Left ventricle myocardium superior (tissue), 1 donor: Measurements from ENCODE around the gene CCL4. TPM values are rescaled to one million over a fixed set of nuclear protein-coding genes. Genes with fewer than 3 reads are reported as not detected.
"Not testable (repeated sequence)": the region's sequence is repeated elsewhere in the genome, so short reads cannot be mapped to it uniquely, and the experiment has no call there.

Source experiments
- ATAC-seq: fragments of 200-7000 bp; cut with Tn5 transposase; one replicate; pipeline ENCODE4 v1.9.1; 2020; ENCODE audit warnings: mild to moderate bottlenecking, moderate library complexity
- DNase-seq: peaks from one replicate; pipeline ENCODE4 v3.0.0-alpha.2; 2020
- intact Hi-C: fragments of 100-400 bp; cut with micrococcal nuclease; formaldehyde crosslinking; loops from one replicate; pipeline ENCODE4 v1.11.0; 2022
- total RNA-seq: library from RNA; stranded (reverse); fragmentation: NEBNext Ultra II Directional; extraction: Animal tissue kit (Norgen Biotek cat#: 25700); gene quantifications from one replicate; pipeline ENCODE4 v1.2.1, GENCODE V29; 2021
- donor health status: DM: no; HTN: yes; CAD: no; lungs with severe emphysema.

Gene CCL4
- total RNA-seq, 1 donor from 2014 or later, result 0.74 TPM

- ATAC-seq, result no peak
- no peak for DNase-seq
- intact Hi-C loops, result no loop called here
Observed at GRCh38 chr17:36111068-36111490, 7.5 kb downstream of the CCL4 start.

GRCh38 chr17:36112572-36112971 is 8.9 kb downstream of the CCL4 start:
- DNase-seq, result no peak
- ATAC-seq, result no peak
- intact Hi-C loops, result no loop called here

GRCh38 chr17:36113131-36113530 is 9.5 kb downstream of the CCL4 start:
- intact Hi-C loops, ATAC-seq: not testable (repeated sequence)

GRCh38 chr17:36114971-36115648 is 11.5 kb downstream of the CCL4 start:
- intact Hi-C loops, ATAC-seq, DNase-seq: not testable (repeated sequence)

More at GRCh38 chr17:36113131-36113530, 9.5 kb downstream of the CCL4 start:
- not testable (repeated sequence) for DNase-seq

- ATAC-seq, DNase-seq, intact Hi-C loops: not testable (repeated sequence)
Observed at GRCh38 chr17:36115649-36115977, 12.0 kb downstream of the CCL4 start.

GRCh38 chr17:36117505-36118382 is 14.1 kb downstream of the CCL4 start:
- DNase-seq, result no peak
- intact Hi-C loops, result no loop called here
- ATAC-seq, result no peak

DNA sequence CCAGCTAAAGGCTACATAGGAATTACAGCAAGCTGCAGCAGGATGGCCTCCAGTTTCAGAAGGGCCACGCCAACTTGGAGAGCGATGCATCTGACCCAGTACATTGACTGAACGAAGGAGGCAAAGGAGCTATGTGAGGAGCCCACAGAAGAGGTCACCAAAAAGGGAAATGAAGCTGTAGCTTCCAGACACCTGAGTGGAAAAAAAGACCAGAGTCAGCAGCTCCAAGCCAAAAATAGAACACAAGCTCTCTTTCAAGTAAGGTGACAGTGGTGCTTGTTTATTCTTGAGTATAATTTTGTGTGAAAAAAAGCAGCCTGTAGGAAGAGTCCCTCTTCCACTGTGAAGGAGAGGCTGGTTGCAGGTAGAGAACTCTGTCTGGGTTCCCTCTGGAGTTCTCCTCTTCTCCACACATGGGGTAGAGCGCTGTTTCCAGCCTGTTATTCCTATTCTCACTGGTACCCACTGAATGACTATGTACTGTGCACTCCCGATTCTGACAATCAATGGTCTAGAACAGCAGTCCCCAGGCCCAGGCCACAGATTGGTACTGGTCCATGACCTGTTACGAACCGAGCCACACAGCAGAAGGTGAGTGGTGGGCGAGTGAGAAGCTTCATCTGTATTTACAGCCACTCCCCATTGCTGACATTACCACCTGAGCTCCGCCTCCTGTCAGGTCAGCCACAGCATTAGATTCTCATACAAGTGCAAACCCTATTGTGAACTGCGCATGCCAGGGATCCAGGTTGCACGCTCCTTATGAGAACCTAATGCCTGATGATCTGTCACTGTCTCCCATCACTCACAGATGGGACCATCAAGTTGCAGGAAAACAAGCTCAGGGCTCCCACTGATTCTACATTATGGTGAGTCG is 15.1 kb downstream of the CCL4 start:
- intact Hi-C loops, result no loop called here
- ATAC-seq (no peak), DNase-seq (no peak)

GRCh38 chr17:36120221-36120620 is 16.6 kb downstream of the CCL4 start:
- DNase-seq, result no peak
- ATAC-seq, result no peak
- intact Hi-C loops, result no loop called here

DNA sequence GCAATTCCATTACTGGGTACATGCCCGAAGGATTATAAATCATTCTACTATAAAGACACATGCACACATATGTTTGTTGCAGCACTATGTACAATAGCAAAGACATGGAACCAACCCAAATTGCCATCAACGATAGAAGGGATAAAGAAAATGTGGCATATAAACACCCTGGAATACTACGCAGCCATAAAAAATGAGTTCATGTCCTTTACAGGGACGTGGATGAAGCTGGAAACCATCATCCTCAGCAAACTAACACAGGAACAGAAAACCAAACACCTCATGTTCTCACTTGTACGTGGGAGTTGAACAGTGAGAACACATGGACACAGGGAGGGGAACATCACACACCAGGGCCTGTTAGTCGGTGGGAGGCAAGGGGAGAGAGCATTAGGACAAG is 17.5 kb downstream of the CCL4 start:
- ATAC-seq, intact Hi-C loops, DNase-seq: not testable (repeated sequence)

- intact Hi-C loops, result no loop called here
- DNase-seq (no peak), ATAC-seq (no peak)
Observed at GRCh38 chr17:36123431-36123830, 19.8 kb downstream of the CCL4 start.

- intact Hi-C loops, result no loop called here
- ATAC-seq (no peak), DNase-seq (no peak)
Observed at GRCh38 chr17:36124879-36125824, 21.5 kb downstream of the CCL4 start.

DNA sequence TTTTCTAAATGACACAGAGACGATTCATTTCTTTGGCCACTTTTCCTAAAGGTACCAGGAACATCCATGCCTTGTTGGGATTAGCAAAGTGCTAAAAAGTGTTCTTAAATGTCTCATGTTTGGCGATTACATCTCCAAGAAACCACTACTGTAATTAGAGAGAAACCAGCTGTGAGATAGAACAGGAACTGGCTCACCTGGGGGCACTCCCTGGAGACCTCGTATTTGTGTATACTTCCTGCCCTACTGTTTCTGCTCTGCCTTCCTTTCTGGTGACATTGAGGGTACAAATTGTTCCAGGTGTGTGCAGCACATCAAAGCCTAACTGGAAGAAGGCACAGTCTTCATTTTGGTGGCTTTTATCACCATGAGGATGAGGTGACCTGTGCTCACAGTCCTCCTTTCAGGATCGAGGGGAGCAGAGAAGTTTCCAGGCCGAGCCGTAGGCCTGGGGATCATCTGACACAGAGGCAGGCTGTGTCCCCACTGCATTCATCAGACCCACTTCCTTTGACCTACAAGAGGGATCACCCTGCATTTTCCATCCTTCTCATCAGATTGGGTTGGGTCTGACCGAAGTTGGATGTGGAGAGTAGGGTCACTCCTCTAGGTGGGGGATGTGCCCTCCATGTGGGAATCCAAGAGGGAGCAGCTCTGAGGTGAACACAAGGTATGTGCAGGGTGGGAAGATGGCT is 23.7 kb downstream of the CCL4 start:
- ATAC-seq, result no peak
- DNase-seq, result no peak
- intact Hi-C loops, result no loop called here

DNA sequence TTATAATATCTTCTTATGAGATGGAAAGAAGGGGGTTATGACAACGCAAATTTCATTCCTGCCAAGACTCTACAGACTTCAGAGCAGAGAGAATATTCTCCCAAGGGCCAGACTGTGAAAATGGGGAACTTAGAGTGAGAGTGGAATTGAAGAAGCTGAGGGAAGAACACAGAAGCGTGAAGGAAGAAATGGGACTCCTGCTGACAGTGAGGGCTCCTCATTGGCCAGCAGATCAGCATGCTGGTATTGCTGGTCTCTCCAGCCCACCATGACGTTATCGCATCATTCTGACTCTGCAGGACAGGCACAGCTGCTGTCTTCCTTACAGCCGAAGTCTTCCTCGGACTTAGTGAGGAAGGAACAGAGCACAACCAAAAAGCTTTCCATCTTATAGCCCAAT is 24.3 kb downstream of the CCL4 start:
- DNase-seq (no peak), ATAC-seq (no peak)
- intact Hi-C loops, result no loop called here

- intact Hi-C loops, result no loop called here
- ATAC-seq (no peak), DNase-seq (no peak)
Observed at GRCh38 chr17:36128411-36128978, 24.9 kb downstream of the CCL4 start.

DNA sequence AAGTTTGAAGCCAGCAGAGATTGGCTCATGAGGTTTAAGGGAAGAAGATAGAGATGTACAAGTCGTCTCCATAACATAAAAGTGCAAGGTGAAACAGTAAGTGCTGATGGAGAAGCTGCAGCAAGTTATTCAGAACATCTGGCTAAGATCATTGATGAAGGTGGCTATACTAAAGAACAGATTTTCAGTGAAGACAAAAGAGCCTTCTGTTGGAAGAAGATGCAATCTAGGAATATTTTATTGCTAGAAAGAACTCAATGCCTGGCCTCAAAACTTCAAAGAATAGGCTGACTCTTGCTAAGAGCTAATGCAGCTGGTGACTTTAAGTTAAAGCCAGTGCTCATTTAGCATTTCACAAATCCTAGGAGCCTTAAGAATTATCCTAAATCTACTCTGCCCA is 26.0 kb downstream of the CCL4 start:
- no peak for ATAC-seq
- intact Hi-C loops, result no loop called here

DNA sequence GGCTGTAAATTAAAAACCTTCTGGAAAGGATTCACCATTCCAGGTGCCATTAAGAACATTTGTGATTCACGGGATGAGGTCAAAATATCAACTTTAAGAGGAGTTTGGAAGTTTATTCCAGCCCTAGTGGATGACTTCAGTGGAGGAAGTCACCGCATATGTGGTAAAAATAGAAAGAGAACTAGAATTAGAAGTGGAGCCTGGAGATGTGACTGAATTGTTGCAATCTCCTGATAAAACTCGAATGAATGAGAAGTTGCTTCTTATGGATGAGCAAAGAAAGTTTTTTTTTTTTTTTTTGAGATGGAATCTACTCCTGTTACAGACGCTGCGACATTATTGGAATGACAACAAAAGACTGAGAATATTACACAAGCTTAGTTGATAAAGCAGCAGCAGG is 26.7 kb downstream of the CCL4 start:
- ATAC-seq (no peak), DNase-seq (no peak)
- intact Hi-C loops, result no loop called here

More for the DNA sequence above, 26.0 kb downstream of the CCL4 start:
- no peak for DNase-seq

DNA sequence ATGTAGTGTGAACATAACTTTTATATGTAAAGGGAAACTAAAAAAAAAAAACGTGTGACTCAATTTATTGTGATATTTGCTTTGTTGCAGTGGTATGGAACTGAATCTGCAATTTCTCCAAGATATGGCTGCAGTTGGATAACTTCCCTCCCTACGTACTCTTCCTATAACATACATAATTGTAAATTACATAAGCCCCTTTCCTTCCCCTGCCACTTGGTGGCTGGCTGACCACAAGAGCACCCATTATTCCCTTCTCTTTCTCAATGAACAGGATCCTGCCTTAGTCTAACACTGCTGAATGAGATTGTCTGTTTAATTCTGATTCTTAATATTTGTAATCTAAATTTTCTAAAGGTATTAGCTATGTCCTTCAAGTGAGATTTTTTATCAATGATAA is 27.8 kb downstream of the CCL4 start:
- intact Hi-C loops, result no loop called here
- DNase-seq (no peak), ATAC-seq (no peak)

DNA sequence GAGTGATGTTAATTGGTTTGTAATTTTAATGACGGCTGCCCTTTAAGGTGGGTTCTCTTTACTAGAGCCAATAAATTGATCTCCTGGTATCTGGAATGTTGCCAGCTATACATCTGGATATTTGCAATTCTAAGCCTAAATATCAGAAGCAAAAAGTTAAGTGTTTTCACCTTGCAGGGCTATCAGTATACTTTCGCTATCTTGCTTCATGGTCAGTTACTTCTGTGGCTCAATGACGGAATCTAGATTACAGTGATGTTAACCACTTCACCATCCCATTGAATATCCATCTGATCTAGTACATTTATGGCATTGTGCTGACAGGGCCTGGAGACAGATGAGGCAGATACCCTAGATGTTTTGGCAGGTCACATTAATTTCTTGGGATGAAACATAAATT is 28.3 kb downstream of the CCL4 start:
- DNase-seq (no peak), ATAC-seq (no peak)
- intact Hi-C loops, result no loop called here
